Liver (tissue), 3 donors: ENCODE results near the gene FAM83B.

Source experiments
- JUND ChIP-seq, 2 donors: IDR thresholded peaks; 2 replicates each; pipeline ENCODE4 v1.6.1; 2016; ENCODE audit warnings: antibody characterized with exemption in 2 of 2
- RXRA ChIP-seq, 2 donors: IDR thresholded peaks; 2 replicates each; pipeline ENCODE4 v1.6.1; 2017 to 2018; ENCODE audit warnings: antibody characterized with exemption in 2 of 2, mild to moderate bottlenecking in 1 of 2
- SP1 ChIP-seq: IDR thresholded peaks from 2 replicates; pipeline ENCODE4 v1.6.1; 2018; ENCODE audit warnings: antibody characterized with exemption, mild to moderate bottlenecking
- TAF1 ChIP-seq: conservative IDR thresholded peaks from 2 replicates; pipeline ENCODE4 v1.6.1; 2016; ENCODE audit warnings: antibody characterized with exemption, mild to moderate bottlenecking
- YY1 ChIP-seq: IDR thresholded peaks from 2 replicates; pipeline ENCODE4 v1.6.1; 2016; ENCODE audit warnings: antibody characterized with exemption, mild to moderate bottlenecking
- ZBTB33 ChIP-seq: IDR thresholded peaks from 2 replicates; pipeline ENCODE4 v1.6.1; 2016; ENCODE audit warnings: antibody characterized with exemption
- TF ChIP-seq, protein P1 (sequence below): fragments of 150-350 bp; IDR thresholded peaks from 2 replicates; pipeline ENCODE4 v1.5.1; 2017; ENCODE audit warnings: improper control_type of control experiment, low read depth, low read length; ENCODE audit not compliant: missing input control
- TF ChIP-seq, protein P2 (sequence below): IDR thresholded peaks from 2 replicates; pipeline ENCODE4 v1.6.1; 2016; ENCODE audit warnings: antibody characterized with exemption
- TF ChIP-seq, protein P3 (sequence below): IDR thresholded peaks from 2 replicates; pipeline ENCODE4 v1.6.1; 2016; ENCODE audit warnings: antibody characterized with exemption, mild to moderate bottlenecking
- donor health status: healthy.
- donor health status: healthy.

DNA sequence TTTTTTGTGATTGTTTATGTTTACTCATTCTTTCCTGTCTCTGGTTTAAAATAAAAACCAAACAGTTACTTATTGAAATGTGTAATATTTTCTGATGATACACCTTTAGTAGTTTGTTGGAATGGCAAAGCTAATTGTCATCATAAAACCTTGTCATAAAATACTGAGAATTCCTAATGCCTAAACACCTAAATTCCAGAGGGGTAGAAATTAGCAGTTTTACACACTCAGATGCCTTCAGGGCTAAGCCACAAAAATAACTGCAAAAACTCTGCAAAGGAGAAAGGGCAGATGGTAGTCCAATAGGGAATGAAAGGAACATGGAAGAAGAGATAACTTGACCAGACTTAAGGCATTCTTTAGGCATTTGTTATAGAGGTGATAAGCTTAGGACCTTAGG, 30.3 kb downstream of the FAM83B start:
- TF ChIP-seq, protein P1, sequence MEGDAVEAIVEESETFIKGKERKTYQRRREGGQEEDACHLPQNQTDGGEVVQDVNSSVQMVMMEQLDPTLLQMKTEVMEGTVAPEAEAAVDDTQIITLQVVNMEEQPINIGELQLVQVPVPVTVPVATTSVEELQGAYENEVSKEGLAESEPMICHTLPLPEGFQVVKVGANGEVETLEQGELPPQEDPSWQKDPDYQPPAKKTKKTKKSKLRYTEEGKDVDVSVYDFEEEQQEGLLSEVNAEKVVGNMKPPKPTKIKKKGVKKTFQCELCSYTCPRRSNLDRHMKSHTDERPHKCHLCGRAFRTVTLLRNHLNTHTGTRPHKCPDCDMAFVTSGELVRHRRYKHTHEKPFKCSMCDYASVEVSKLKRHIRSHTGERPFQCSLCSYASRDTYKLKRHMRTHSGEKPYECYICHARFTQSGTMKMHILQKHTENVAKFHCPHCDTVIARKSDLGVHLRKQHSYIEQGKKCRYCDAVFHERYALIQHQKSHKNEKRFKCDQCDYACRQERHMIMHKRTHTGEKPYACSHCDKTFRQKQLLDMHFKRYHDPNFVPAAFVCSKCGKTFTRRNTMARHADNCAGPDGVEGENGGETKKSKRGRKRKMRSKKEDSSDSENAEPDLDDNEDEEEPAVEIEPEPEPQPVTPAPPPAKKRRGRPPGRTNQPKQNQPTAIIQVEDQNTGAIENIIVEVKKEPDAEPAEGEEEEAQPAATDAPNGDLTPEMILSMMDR = no peak
- TF ChIP-seq ZBTB33 (no peak), JUND (IDR thresholded peaks at IDR 0.05) (no peak), YY1 (no peak), RXRA (IDR thresholded peaks at IDR 0.05) (no peak), TAF1 (no peak), SP1 (no peak)
- TF ChIP-seq, protein P2, sequence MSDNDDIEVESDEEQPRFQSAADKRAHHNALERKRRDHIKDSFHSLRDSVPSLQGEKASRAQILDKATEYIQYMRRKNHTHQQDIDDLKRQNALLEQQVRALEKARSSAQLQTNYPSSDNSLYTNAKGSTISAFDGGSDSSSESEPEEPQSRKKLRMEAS = no peak
- TF ChIP-seq, protein P3, sequence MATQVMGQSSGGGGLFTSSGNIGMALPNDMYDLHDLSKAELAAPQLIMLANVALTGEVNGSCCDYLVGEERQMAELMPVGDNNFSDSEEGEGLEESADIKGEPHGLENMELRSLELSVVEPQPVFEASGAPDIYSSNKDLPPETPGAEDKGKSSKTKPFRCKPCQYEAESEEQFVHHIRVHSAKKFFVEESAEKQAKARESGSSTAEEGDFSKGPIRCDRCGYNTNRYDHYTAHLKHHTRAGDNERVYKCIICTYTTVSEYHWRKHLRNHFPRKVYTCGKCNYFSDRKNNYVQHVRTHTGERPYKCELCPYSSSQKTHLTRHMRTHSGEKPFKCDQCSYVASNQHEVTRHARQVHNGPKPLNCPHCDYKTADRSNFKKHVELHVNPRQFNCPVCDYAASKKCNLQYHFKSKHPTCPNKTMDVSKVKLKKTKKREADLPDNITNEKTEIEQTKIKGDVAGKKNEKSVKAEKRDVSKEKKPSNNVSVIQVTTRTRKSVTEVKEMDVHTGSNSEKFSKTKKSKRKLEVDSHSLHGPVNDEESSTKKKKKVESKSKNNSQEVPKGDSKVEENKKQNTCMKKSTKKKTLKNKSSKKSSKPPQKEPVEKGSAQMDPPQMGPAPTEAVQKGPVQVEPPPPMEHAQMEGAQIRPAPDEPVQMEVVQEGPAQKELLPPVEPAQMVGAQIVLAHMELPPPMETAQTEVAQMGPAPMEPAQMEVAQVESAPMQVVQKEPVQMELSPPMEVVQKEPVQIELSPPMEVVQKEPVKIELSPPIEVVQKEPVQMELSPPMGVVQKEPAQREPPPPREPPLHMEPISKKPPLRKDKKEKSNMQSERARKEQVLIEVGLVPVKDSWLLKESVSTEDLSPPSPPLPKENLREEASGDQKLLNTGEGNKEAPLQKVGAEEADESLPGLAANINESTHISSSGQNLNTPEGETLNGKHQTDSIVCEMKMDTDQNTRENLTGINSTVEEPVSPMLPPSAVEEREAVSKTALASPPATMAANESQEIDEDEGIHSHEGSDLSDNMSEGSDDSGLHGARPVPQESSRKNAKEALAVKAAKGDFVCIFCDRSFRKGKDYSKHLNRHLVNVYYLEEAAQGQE = no peak
